Astrocyte (in vitro differentiated cells and primary cell): Measurements from ENCODE around the gene A1BG. TPM values are rescaled to one million over a fixed set of nuclear protein-coding genes. Genes with fewer than 3 reads are reported as not detected.

Experiments used
- DNase-seq: peaks from one replicate; pipeline ENCODE4 v3.0.0-alpha.2; 2010; ENCODE audit warnings: low read depth
- FAIRE-seq: peaks from 2 replicates; lab custom pipeline; 2011; peaks lifted over from hg19 to GRCh38; lab: Jason Lieb, UNC
- H2AFZ ChIP-seq: 2 replicates; pipeline ENCODE4 v1.6.0; 2012; ENCODE audit warnings: low read depth, low read length, inconsistent platforms
- H3K27ac ChIP-seq: 2 replicates; pipeline ENCODE4 v1.5.1; 2011; ENCODE audit warnings: low read depth, low read length, inconsistent platforms
- H3K27me3 ChIP-seq: 2 replicates; pipeline ENCODE4 v1.6.0; 2011; ENCODE audit warnings: low read length, inconsistent platforms; ENCODE audit not compliant: insufficient read depth
- H3K36me3 ChIP-seq: 2 replicates; pipeline ENCODE4 v1.5.1; 2011; ENCODE audit warnings: low read length, inconsistent platforms; ENCODE audit not compliant: insufficient read depth
- H3K4me1 ChIP-seq: 2 replicates; pipeline ENCODE4 v1.5.1; 2011; ENCODE audit warnings: low read length, inconsistent platforms; ENCODE audit not compliant: insufficient read depth
- H3K4me2 ChIP-seq: 2 replicates; pipeline ENCODE4 v1.6.0; 2012; ENCODE audit warnings: low read length, inconsistent platforms
- H3K4me3 ChIP-seq: 2 replicates; pipeline ENCODE4 v1.5.1; 2011; ENCODE audit warnings: low read depth, mild to moderate bottlenecking, low read length, inconsistent platforms; ENCODE audit not compliant: insufficient read depth
- H3K79me2 ChIP-seq: 2 replicates; pipeline ENCODE4 v1.6.0; 2012; ENCODE audit warnings: mild to moderate bottlenecking, low read length, inconsistent platforms; ENCODE audit not compliant: insufficient read depth
- H3K9ac ChIP-seq: 2 replicates; pipeline ENCODE4 v1.6.0; 2012; ENCODE audit warnings: mild to moderate bottlenecking, low read length, inconsistent platforms
- H3K9me3 ChIP-seq: 2 replicates; pipeline ENCODE4 v1.5.1; 2012; ENCODE audit warnings: low read depth, mild to moderate bottlenecking, low read length, inconsistent platforms; ENCODE audit not compliant: insufficient read depth
- H4K20me1 ChIP-seq: 2 replicates; pipeline ENCODE4 v1.6.0; 2012; ENCODE audit warnings: low read length, inconsistent platforms; ENCODE audit not compliant: insufficient read depth
- H3K27ac Mint-ChIP-seq: one replicate; pipeline ENCODE4 v1.8.0; 2021; ENCODE audit warnings: mild to moderate bottlenecking, mixed read lengths; ENCODE audit not compliant: unreplicated experiment
- H3K27me3 Mint-ChIP-seq: one replicate; pipeline ENCODE4 v1.8.0; 2021; ENCODE audit warnings: low read depth, mixed read lengths; ENCODE audit not compliant: unreplicated experiment
- H3K36me3 Mint-ChIP-seq: one replicate; pipeline ENCODE4 v1.8.0; 2021; ENCODE audit warnings: low read depth, mixed read lengths; ENCODE audit not compliant: unreplicated experiment
- H3K4me1 Mint-ChIP-seq: one replicate; pipeline ENCODE4 v1.8.0; 2021; ENCODE audit warnings: low read depth, mixed read lengths; ENCODE audit not compliant: unreplicated experiment
- H3K4me3 Mint-ChIP-seq: one replicate; pipeline ENCODE4 v1.8.0; 2021; ENCODE audit warnings: mild to moderate bottlenecking, moderate library complexity, mixed read lengths; ENCODE audit not compliant: unreplicated experiment
- H3K9me3 Mint-ChIP-seq: one replicate; pipeline ENCODE4 v1.8.0; 2021; ENCODE audit warnings: mild to moderate bottlenecking, mixed read lengths; ENCODE audit not compliant: unreplicated experiment
- EZH2 ChIP-seq: IDR thresholded peaks from 2 replicates; pipeline ENCODE4 v1.6.1; 2012; ENCODE audit warnings: mild to moderate bottlenecking, low read length, inconsistent platforms; ENCODE audit not compliant: insufficient read depth
- total RNA-seq: library from RNA; stranded (reverse); gene quantifications from 2 replicates; pipeline ENCODE4 v1.2.1, GENCODE V29; 2021
- TF ChIP-seq, protein P1 (sequence below): IDR thresholded peaks from 2 replicates; pipeline ENCODE4 v1.5.1; 2011; ENCODE audit warnings: low read depth, mild to moderate bottlenecking, inconsistent platforms, low read length, moderate library complexity; ENCODE audit not compliant: insufficient read depth

A1BG gene
- total RNA-seq, 1 donor from 2014 or later = 32.3 TPM

DNA sequence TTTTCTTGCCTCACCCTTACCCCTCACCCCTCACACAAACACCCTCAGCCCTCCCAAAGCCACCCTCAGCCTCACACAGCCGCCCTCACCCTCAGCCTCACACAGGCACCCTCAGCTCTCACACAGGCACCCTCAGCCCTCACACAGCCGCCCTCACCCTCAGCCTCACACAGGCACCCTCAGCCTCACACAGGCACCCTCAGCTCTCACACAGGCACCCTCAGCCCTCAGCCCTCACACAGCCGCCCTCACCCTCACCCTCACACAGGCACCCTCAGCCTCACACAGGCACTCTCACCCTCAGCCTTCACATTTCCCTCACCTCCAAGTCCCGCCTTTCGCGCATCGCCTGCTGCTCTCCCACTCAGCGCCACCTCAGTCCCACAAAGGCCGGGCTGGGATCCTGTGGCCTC, 26.8 kb downstream of the A1BG start:
- Histone ChIP-seq H3K9ac (peak overlapping the region; percentile 88), H3K36me3 (no peaks in the 10 kb centered on the region), H3K27ac (peak overlapping the region; percentile 77), H3K4me2 (peak overlapping the region; percentile 88), H3K27me3 (no peaks in the 10 kb centered on the region), H3K4me3 (peak overlapping the region; percentile 84), H3K79me2 (peaks cover 49% of the 10 kb centered on the region), H3K4me1 (peaks cover 26% of the 10 kb centered on the region), H3K9me3 (no peaks in the 10 kb centered on the region), H2AFZ (peak overlapping the region; percentile 90), H4K20me1 (peaks cover 44% of the 10 kb centered on the region)
- DNase-seq = no peak
- peaks cover 7% of the 10 kb centered on the region for H3K4me1 Mint-ChIP-seq
- H3K27ac Mint-ChIP-seq = no peak overlapping the region
- TF ChIP-seq, protein P1, sequence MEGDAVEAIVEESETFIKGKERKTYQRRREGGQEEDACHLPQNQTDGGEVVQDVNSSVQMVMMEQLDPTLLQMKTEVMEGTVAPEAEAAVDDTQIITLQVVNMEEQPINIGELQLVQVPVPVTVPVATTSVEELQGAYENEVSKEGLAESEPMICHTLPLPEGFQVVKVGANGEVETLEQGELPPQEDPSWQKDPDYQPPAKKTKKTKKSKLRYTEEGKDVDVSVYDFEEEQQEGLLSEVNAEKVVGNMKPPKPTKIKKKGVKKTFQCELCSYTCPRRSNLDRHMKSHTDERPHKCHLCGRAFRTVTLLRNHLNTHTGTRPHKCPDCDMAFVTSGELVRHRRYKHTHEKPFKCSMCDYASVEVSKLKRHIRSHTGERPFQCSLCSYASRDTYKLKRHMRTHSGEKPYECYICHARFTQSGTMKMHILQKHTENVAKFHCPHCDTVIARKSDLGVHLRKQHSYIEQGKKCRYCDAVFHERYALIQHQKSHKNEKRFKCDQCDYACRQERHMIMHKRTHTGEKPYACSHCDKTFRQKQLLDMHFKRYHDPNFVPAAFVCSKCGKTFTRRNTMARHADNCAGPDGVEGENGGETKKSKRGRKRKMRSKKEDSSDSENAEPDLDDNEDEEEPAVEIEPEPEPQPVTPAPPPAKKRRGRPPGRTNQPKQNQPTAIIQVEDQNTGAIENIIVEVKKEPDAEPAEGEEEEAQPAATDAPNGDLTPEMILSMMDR = no peak
- TF ChIP-seq EZH2 = no peak
- FAIRE-seq = no peak
- no peak overlapping the region for H3K4me3 Mint-ChIP-seq
- H3K9me3 Mint-ChIP-seq = no peaks in the 10 kb centered on the region
- no peaks in the 10 kb centered on the region for H3K27me3 Mint-ChIP-seq
- H3K36me3 Mint-ChIP-seq = peaks cover 6% of the 10 kb centered on the region

DNA sequence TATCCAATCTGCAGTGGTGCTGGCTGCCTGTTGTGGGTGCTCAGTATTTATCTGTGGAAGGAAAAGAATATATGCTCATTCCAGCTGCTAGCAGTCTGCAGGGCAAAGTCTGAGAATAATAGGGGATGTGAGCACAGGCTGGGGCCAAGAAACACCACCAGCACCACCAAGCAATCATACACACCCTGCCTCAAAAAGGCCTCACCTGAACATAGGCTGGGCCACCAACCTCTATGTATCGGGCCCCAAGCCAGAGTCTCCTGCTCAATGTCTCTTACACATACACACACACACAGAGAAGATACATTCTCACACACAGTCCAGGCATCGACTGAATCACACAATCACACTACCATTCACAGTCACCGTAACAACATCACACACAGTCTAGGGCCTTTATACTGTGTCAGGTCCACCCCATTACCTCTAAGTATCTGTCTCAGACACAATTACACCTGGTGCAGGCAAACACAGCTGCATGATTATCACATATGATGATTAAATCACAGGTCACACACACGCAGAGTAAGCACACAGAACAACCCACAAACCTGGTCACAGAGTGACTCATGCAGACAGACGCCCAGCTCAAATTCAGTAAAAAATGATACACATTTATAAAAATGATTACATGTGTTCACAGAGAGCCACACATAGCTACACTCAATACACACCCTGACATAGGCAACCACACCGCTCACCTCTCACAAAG, 27.8 kb downstream of the A1BG start:
- peaks cover 3% of the 10 kb centered on the region for H3K4me1 Mint-ChIP-seq
- no peak overlapping the region for H3K27ac Mint-ChIP-seq
- Histone ChIP-seq H3K79me2 (peaks cover 49% of the 10 kb centered on the region), H3K27me3 (no peaks in the 10 kb centered on the region), H3K4me3 (peak overlapping the region; percentile 84), H3K4me2 (peak overlapping the region; percentile 88), H3K9ac (peak overlapping the region; percentile 88), H3K4me1 (peaks cover 23% of the 10 kb centered on the region), H3K27ac (no peak overlapping the region), H2AFZ (no peak overlapping the region), H4K20me1 (peaks cover 47% of the 10 kb centered on the region), H3K36me3 (no peaks in the 10 kb centered on the region), H3K9me3 (no peaks in the 10 kb centered on the region)
- no peak overlapping the region for H3K4me3 Mint-ChIP-seq
- peaks cover 6% of the 10 kb centered on the region for H3K36me3 Mint-ChIP-seq
- no peak for TF ChIP-seq EZH2
- TF ChIP-seq, protein P1 = no peak
- DNase-seq (peak; percentile 29), FAIRE-seq (no peak)
- no peaks in the 10 kb centered on the region for H3K9me3 Mint-ChIP-seq
- H3K27me3 Mint-ChIP-seq = no peaks in the 10 kb centered on the region

DNA sequence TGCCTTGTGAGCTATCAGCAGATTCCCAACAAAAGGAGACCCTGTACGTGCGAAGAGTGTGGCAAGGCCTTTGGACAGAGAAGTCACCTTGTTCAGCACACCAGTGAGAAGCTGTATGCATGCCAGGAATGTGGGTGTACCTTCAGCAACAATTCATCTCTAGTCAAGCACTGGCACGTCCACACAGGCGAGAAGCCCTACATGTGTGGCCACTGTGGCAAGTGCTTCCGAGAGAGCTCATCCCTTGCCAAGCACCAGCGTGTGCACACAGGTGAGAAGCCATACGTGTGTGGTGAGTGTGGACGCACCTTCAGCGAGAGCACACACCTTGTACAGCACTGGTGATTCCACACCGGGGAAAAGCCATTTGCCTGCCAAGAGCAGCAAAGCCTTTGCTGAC, 34.1 kb downstream of the A1BG start:
- peaks cover 8% of the 10 kb centered on the region for H3K36me3 ChIP-seq
- H4K20me1 ChIP-seq = peaks cover 57% of the 10 kb centered on the region
- H3K4me3 ChIP-seq = no peak overlapping the region
- H3K79me2 ChIP-seq = no peaks in the 10 kb centered on the region
- no peaks in the 10 kb centered on the region for H3K4me1 ChIP-seq
- Mint-ChIP-seq H3K4me3 (no peak overlapping the region), H3K4me1 (no peaks in the 10 kb centered on the region), H3K27me3 (no peaks in the 10 kb centered on the region), H3K36me3 (peaks cover 11% of the 10 kb centered on the region), H3K9me3 (peaks cover 3% of the 10 kb centered on the region), H3K27ac (no peak overlapping the region)
- no peaks in the 10 kb centered on the region for H3K9me3 ChIP-seq
- DNase-seq (no peak), FAIRE-seq (no peak)
- H3K4me2 ChIP-seq = no peak overlapping the region
- no peak overlapping the region for H3K27ac ChIP-seq
- TF ChIP-seq, protein P1 = no peak
- TF ChIP-seq EZH2 = no peak
- H3K9ac ChIP-seq = no peak overlapping the region
- H2AFZ ChIP-seq = no peak overlapping the region
- H3K27me3 ChIP-seq = no peaks in the 10 kb centered on the region
